Measurements from ENCODE around the gene DDAH2.

GRCh38 chr6:31693535-31693934, 35.6 kb downstream of the DDAH2 start:
- TF ChIP-seq BACH2 (CRISPR knock-in tag; IDR thresholded peaks at IDR 0.05; ENCODE audit: borderline replicate concordance) (no peak), ZFP3 (CRISPR knock-in tag; IDR thresholded peaks at IDR 0.05) (no peak)
